Measurements from ENCODE around the gene TSPAN12. TPM values are rescaled to one million over a fixed set of nuclear protein-coding genes. Genes with fewer than 3 reads are reported as not detected.

TSPAN12 gene
- total RNA-seq, 1 experiment from 2014 or later = 1.4 TPM

GRCh38 chr7:120825152-120825551, 32.8 kb downstream of the TSPAN12 start:
- ChIA-PET POLR2A (no interaction called here), CTCF (no interaction called here)
- TF ChIP-seq CTCF (IDR thresholded peaks at IDR 0.05) (no peak), REST (IDR thresholded peaks at IDR 0.05; ENCODE audit: insufficient read depth in 1 of 2, low read depth in 2 of 2, low read length in 1 of 2) (no peak), POLR2AphosphoS5 (IDR thresholded peaks at IDR 0.05; ENCODE audit: low read depth, low read length) (no peak), TCF7L2 (IDR thresholded peaks at IDR 0.05; ENCODE audit: low read depth, low read length) (no peak), SIN3A (IDR thresholded peaks at IDR 0.05; ENCODE audit: borderline replicate concordance, insufficient read depth, low read depth, low read length) (no peak)
- no peak for ATAC-seq
- no peaks in the 10 kb centered on the region for H3K4me1 ChIP-seq (ENCODE audit: control insufficient read depth, insufficient read depth, low read length)
- no TSS peak for BruUV-seq (replicated peaks)
- no peak overlapping the region for H3K4me3 ChIP-seq (ENCODE audit: low read depth in 2 of 2, low read length in 2 of 2)
- intact Hi-C loops (cut with micrococcal nuclease; ENCODE audit: unreplicated experiment) = no loop called here
- H3K27me3 ChIP-seq (ENCODE audit: control insufficient read depth, insufficient read depth, low read length) = no peaks in the 10 kb centered on the region
- in situ Hi-C loops (cut with HindIII; ENCODE audit: low pct_unique_long_range_greater_than_20kb, low sequenced_read_pairs) = no loop called here
- no peaks in the 10 kb centered on the region for H3K36me3 ChIP-seq (ENCODE audit: control insufficient read depth, insufficient read depth, low read length)
- H3K27ac ChIP-seq (ENCODE audit: low read length) = no peak overlapping the region
- no peaks in the 10 kb centered on the region for H3K9me3 ChIP-seq (ENCODE audit: control insufficient read depth, insufficient read depth, low read depth, low read length)
- DNase-seq (ENCODE audit: low read depth, low spot score) = no peak

- CTCF ChIA-PET = no interaction called here
- no peaks in the 10 kb centered on the region for H3K9me3 ChIP-seq (ENCODE audit: control insufficient read depth, insufficient read depth, low read depth, low read length)
- POLR2A ChIA-PET = no interaction called here
- intact Hi-C loops (cut with micrococcal nuclease; ENCODE audit: unreplicated experiment) = no loop called here
- in situ Hi-C loops (cut with HindIII; ENCODE audit: low pct_unique_long_range_greater_than_20kb, low sequenced_read_pairs) = no loop called here
- DNase-seq (ENCODE audit: low read depth, low spot score) (no peak), ATAC-seq (no peak)
- BruUV-seq (replicated peaks) = no TSS peak
- H3K27me3 ChIP-seq (ENCODE audit: control insufficient read depth, insufficient read depth, low read length) = peaks cover 2% of the 10 kb centered on the region; the same call in 1 of the 2 replicates
- no peak overlapping the region for H3K27ac ChIP-seq (ENCODE audit: low read length)
- H3K4me3 ChIP-seq (ENCODE audit: low read depth in 2 of 2, low read length in 2 of 2) = no peak overlapping the region
- TF ChIP-seq REST (IDR thresholded peaks at IDR 0.05; ENCODE audit: insufficient read depth in 1 of 2, low read depth in 2 of 2, low read length in 1 of 2) = no peak
- no peak for TF ChIP-seq POLR2AphosphoS5 (IDR thresholded peaks at IDR 0.05; ENCODE audit: low read depth, low read length)
- TF ChIP-seq TCF7L2 (IDR thresholded peaks at IDR 0.05; ENCODE audit: low read depth, low read length) = no peak
- no peaks in the 10 kb centered on the region for H3K4me1 ChIP-seq (ENCODE audit: control insufficient read depth, insufficient read depth, low read length)
- H3K36me3 ChIP-seq (ENCODE audit: control insufficient read depth, insufficient read depth, low read length) = no peaks in the 10 kb centered on the region
Measured at GRCh38 chr7:120819861-120820260, 38.1 kb downstream of the TSPAN12 start.
